ENCODE data around the gene HIP1R.

GRCh38 chr12:122838841-122839240 is 3.6 kb downstream of the HIP1R start:
- TF ChIP-seq NFE2L2 (conservative IDR thresholded peaks at IDR 0.05; ENCODE audit: low read length): no peak
- TF ChIP-seq SMC3 (IDR thresholded peaks at IDR 0.05): no peak
- no peak for TF ChIP-seq CEBPB (IDR thresholded peaks at IDR 0.05)
- no peak for TF ChIP-seq MAX (IDR thresholded peaks at IDR 0.05)
- TF ChIP-seq CTCF (IDR thresholded peaks at IDR 0.05): no peak
- TF ChIP-seq RAD21 (conservative IDR thresholded peaks at IDR 0.05 in 1 of 2, IDR thresholded peaks at IDR 0.05 in 1 of 2): no peak
- TF ChIP-seq, protein P1, sequence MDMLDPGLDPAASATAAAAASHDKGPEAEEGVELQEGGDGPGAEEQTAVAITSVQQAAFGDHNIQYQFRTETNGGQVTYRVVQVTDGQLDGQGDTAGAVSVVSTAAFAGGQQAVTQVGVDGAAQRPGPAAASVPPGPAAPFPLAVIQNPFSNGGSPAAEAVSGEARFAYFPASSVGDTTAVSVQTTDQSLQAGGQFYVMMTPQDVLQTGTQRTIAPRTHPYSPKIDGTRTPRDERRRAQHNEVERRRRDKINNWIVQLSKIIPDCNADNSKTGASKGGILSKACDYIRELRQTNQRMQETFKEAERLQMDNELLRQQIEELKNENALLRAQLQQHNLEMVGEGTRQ (IDR thresholded peaks at IDR 0.05): no peak

Data from A549 (cell line).